ENCODE results near the gene TRPV3. TPM values are rescaled to one million over a fixed set of nuclear protein-coding genes. Genes with fewer than 3 reads are reported as not detected.

TRPV3 gene
- polyA plus RNA-seq, 5 donors, result 1.3 to 4.0 (median 2.2) TPM

- no peak for DNase-seq
Measured at GRCh38 chr17:3547628-3548027, 10.0 kb downstream of the TRPV3 start.

GRCh38 chr17:3546997-3547396 lies 10.6 kb downstream of the TRPV3 start:
- no peak for DNase-seq

- DNase-seq, result no peak
Measured at GRCh38 chr17:3546521-3546920, 11.1 kb downstream of the TRPV3 start.

GRCh38 chr17:3545151-3545550 lies 12.5 kb downstream of the TRPV3 start:
- no peak for DNase-seq

- DNase-seq, result no peak
Measured at GRCh38 chr17:3544365-3544764, 13.2 kb downstream of the TRPV3 start.

GRCh38 chr17:3543453-3543852 lies 14.2 kb downstream of the TRPV3 start:
- no peak for DNase-seq

GRCh38 chr17:3542410-3543088 lies 15.1 kb downstream of the TRPV3 start:
- DNase-seq, result no peak

- DNase-seq, result no peak
Measured at GRCh38 chr17:3539881-3540540, 17.6 kb downstream of the TRPV3 start.

- DNase-seq, result peak in 1 of 2 donors; percentile 45
Measured at GRCh38 chr17:3536716-3537115, 20.9 kb downstream of the TRPV3 start.

- peak; percentile 80 to 81 for DNase-seq
Measured at GRCh38 chr17:3535253-3535995, 22.2 kb downstream of the TRPV3 start.

- no peak for DNase-seq
Measured at GRCh38 chr17:3534881-3535252, 22.7 kb downstream of the TRPV3 start.

GRCh38 chr17:3533752-3534151 lies 23.9 kb downstream of the TRPV3 start:
- no peak for DNase-seq

GRCh38 chr17:3532859-3533142 lies 24.8 kb downstream of the TRPV3 start:
- DNase-seq, result no peak

- DNase-seq, result no peak
Measured at GRCh38 chr17:3532106-3532858, 25.3 kb downstream of the TRPV3 start.

- DNase-seq, result no peak
Measured at GRCh38 chr17:3531266-3532101, 26.1 kb downstream of the TRPV3 start.

- DNase-seq, result peak; percentile 50 to 76
Measured at GRCh38 chr17:3529817-3530741, 27.5 kb downstream of the TRPV3 start.

- no peak for DNase-seq
Measured at GRCh38 chr17:3528880-3529511, 28.6 kb downstream of the TRPV3 start.

GRCh38 chr17:3528403-3528851 lies 29.2 kb downstream of the TRPV3 start:
- DNase-seq, result no peak

GRCh38 chr17:3527896-3528295 lies 29.7 kb downstream of the TRPV3 start:
- no peak for DNase-seq

GRCh38 chr17:3527468-3527867 lies 30.1 kb downstream of the TRPV3 start:
- DNase-seq, result no peak
